DOHH2 (cell line): ENCODE data around the gene KRTAP9-8.

Experiments used
- H3F3A ChIP-seq: fragments of 200-600 bp; sonication (generic), shearing (Covaris generic); 2 replicates; pipeline ENCODE4 v1.6.0; 2016; ENCODE audit warnings: antibody characterized with exemption, mild to moderate bottlenecking; ENCODE audit not compliant: control insufficient read depth, insufficient read depth
- H3K27ac ChIP-seq: fragments of 200-600 bp; sonication (generic); 2 replicates; pipeline ENCODE4 v1.5.1; 2014; ENCODE audit warnings: low read depth, mild to moderate bottlenecking, low read length, moderate library complexity
- H3K27me3 ChIP-seq: fragments of 200-600 bp; sonication (generic); 2 replicates; pipeline ENCODE4 v1.6.1; 2014; ENCODE audit warnings: mild to moderate bottlenecking, low read length, mixed read lengths; ENCODE audit not compliant: control insufficient read depth
- H3K36me3 ChIP-seq: fragments of 200-600 bp; sonication (generic); 2 replicates; pipeline ENCODE4 v1.6.1; 2014; ENCODE audit warnings: mild to moderate bottlenecking, low read length, moderate library complexity, mixed read lengths; ENCODE audit not compliant: control insufficient read depth
- H3K4me1 ChIP-seq: fragments of 200-600 bp; sonication (generic); 2 replicates; pipeline ENCODE4 v1.6.1; 2014; ENCODE audit warnings: mild to moderate bottlenecking, low read length, mixed read lengths; ENCODE audit not compliant: control insufficient read depth
- H3K4me2 ChIP-seq: fragments of 200-600 bp; sonication (generic); 2 replicates; pipeline ENCODE4 v1.6.0; 2014; ENCODE audit warnings: mild to moderate bottlenecking, low read length, moderate library complexity
- H3K4me3 ChIP-seq: fragments of 200-600 bp; sonication (generic); 2 replicates; pipeline ENCODE4 v1.5.1; 2014; ENCODE audit warnings: mild to moderate bottlenecking, low read length, mixed read lengths
- H3K79me2 ChIP-seq: fragments of 200-600 bp; sonication (generic); 2 replicates; pipeline ENCODE4 v1.6.1; 2014; ENCODE audit warnings: mild to moderate bottlenecking, low read length, mixed read lengths; ENCODE audit not compliant: control insufficient read depth
- H3K9me2 ChIP-seq: fragments of 200-600 bp; sonication (generic); replicated peaks from 2 replicates; pipeline ENCODE4 v1.6.1; 2014; ENCODE audit warnings: mild to moderate bottlenecking, low read length, mixed read lengths; ENCODE audit not compliant: control insufficient read depth
- H3K9me3 ChIP-seq: fragments of 200-600 bp; sonication (generic); 2 replicates; pipeline ENCODE4 v1.6.1; 2014; ENCODE audit warnings: antibody characterized with exemption, low read length, mixed read lengths; ENCODE audit not compliant: control insufficient read depth, insufficient read depth
- H4K20me1 ChIP-seq: fragments of 200-600 bp; sonication (generic); 2 replicates; pipeline ENCODE4 v1.6.0; 2014; ENCODE audit warnings: low read depth, mild to moderate bottlenecking, antibody characterized with exemption, low read length, moderate library complexity; ENCODE audit not compliant: control insufficient read depth, insufficient read depth
- CTCF ChIP-seq: fragments of 200-600 bp; sonication (generic); IDR thresholded peaks from one replicate; pipeline ENCODE4 v1.5.1; 2014; ENCODE audit warnings: antibody characterized with exemption, mild to moderate bottlenecking, low read depth, low read length; ENCODE audit not compliant: poor library complexity, severe bottlenecking
- EZH2phosphoT487 ChIP-seq: fragments of 200-600 bp; sonication (generic); IDR thresholded peaks from 2 replicates; pipeline ENCODE4 v1.6.1; 2017; ENCODE audit warnings: borderline replicate concordance, mild to moderate bottlenecking, antibody characterized with exemption, low read length, moderate library complexity, mixed read lengths

Gene KRTAP9-8

GRCh38 chr17:41287050-41287449, 49.3 kb downstream of the KRTAP9-8 start:
- no peaks in the 10 kb centered on the region for H3K9me2 ChIP-seq
- no peak overlapping the region for H3K27ac ChIP-seq
- H4K20me1 ChIP-seq, result no peaks in the 10 kb centered on the region
- no peak overlapping the region for H3K4me3 ChIP-seq
- no peaks in the 10 kb centered on the region for H3K79me2 ChIP-seq
- no peaks in the 10 kb centered on the region for H3K4me1 ChIP-seq
- no peaks in the 10 kb centered on the region for H3K36me3 ChIP-seq
- no peaks in the 10 kb centered on the region for H3F3A ChIP-seq
- no peak overlapping the region for H3K4me2 ChIP-seq
- TF ChIP-seq CTCF, result no peak
- TF ChIP-seq EZH2phosphoT487, result no peak
- no peaks in the 10 kb centered on the region for H3K9me3 ChIP-seq
- peaks cover 13% of the 10 kb centered on the region for H3K27me3 ChIP-seq
